SK-N-SH (cell line): ENCODE results near the gene DNAH6. TPM values are rescaled to one million over a fixed set of nuclear protein-coding genes. Genes with fewer than 3 reads are reported as not detected.

Source experiments
- CTCF ChIA-PET: fragments of 300-600, 350-600 bp; formaldehyde crosslinking; extraction: SDS; loops from one replicate; lab custom pipeline; 2021; lab: Yijun Ruan, JAX
- POLR2A ChIA-PET: fragments of 350-600 bp; sonication (Branson Sonifier 250); formaldehyde crosslinking; extraction: SDS; loops from one replicate; lab custom pipeline; 2020; ENCODE audit warnings: antibody characterized with exemption, inconsistent platforms; lab: Yijun Ruan, JAX
- DNase-seq: peaks from one replicate; pipeline ENCODE4 v3.0.0; 2012
- H2AFZ ChIP-seq: fragments of 200-600 bp; sonication (generic); 2 replicates; pipeline ENCODE4 v1.8.1; 2016; ENCODE audit warnings: antibody characterized with exemption, mild to moderate bottlenecking, low read depth
- H3F3A ChIP-seq: fragments of 200-600 bp; sonication (generic); replicated peaks from 2 replicates; pipeline ENCODE3; 2016; ENCODE audit warnings: antibody characterized with exemption, mild to moderate bottlenecking; ENCODE audit not compliant: insufficient read depth
- H3K27ac ChIP-seq, 2 experiments: fragments of 200-500 bp in 1 of 2; fragments of 200-600 bp in 1 of 2; sonication (Bioruptor generic) in 1 of 2; sonication (generic), shearing (Covaris generic) in 1 of 2; 2 replicates each; pipeline versions ENCODE4 v1.5.1 to v1.6.1; 2014 to 2016; ENCODE audit warnings: low read depth in 2 of 2, inconsistent platforms in 1 of 2, low read length in 1 of 2, mild to moderate bottlenecking in 1 of 2, mixed read lengths in 1 of 2
- H3K27me3 ChIP-seq: fragments of 200-600 bp; sonication (generic), shearing (Covaris generic); 2 replicates; pipeline ENCODE4 v1.6.1; 2016; ENCODE audit warnings: mixed run types; ENCODE audit not compliant: insufficient read depth
- H3K36me3 ChIP-seq, 2 experiments: fragments of 200-500 bp in 1 of 2; fragments of 200-600 bp in 1 of 2; sonication (Bioruptor generic) in 1 of 2; sonication (generic) in 1 of 2; replicated peaks in 1 of 2; 2 replicates each; pipeline versions ENCODE3 to v1.5.1; 2014 to 2016; ENCODE audit warnings: low read length in 1 of 2, mild to moderate bottlenecking in 1 of 2; ENCODE audit not compliant: insufficient read depth in 2 of 2, control insufficient read depth in 1 of 2
- H3K4me1 ChIP-seq, 2 experiments: fragments of 200-500 bp in 1 of 2; fragments of 200-600 bp in 1 of 2; sonication (Bioruptor generic) in 1 of 2; sonication (generic), shearing (Covaris generic) in 1 of 2; 2 replicates each; pipeline versions ENCODE4 v1.5.1 to v1.6.1; 2014 to 2016; ENCODE audit warnings: low read depth in 1 of 2, low read length in 1 of 2, mixed run types in 1 of 2; ENCODE audit not compliant: insufficient read depth in 2 of 2, control insufficient read depth in 1 of 2
- H3K4me2 ChIP-seq: fragments of 200-600 bp; sonication (generic), shearing (Covaris generic); 2 replicates; pipeline ENCODE4 v1.6.1; 2017; ENCODE audit warnings: mixed run types
- H3K4me3 ChIP-seq, 2 experiments: fragments of 200-500 bp in 1 of 2; fragments of 200-600 bp in 1 of 2; sonication (Bioruptor generic) in 1 of 2; sonication (generic), shearing (Covaris generic) in 1 of 2; 2 replicates each; pipeline versions ENCODE4 v1.5.1 to v1.8.1; 2014 to 2016; ENCODE audit warnings: low read depth in 2 of 2, inconsistent platforms in 1 of 2, low read length in 1 of 2, mild to moderate bottlenecking in 1 of 2, mixed read lengths in 1 of 2, moderate library complexity in 1 of 2
- H3K79me2 ChIP-seq: fragments of 200-600 bp; sonication (generic); 2 replicates; pipeline ENCODE4 v1.8.1; 2017; ENCODE audit warnings: mild to moderate bottlenecking; ENCODE audit not compliant: insufficient read depth
- H3K9ac ChIP-seq: fragments of 200-600 bp; sonication (generic); 2 replicates; pipeline ENCODE4 v1.6.1; 2017; ENCODE audit warnings: mixed run types
- H3K9me2 ChIP-seq: fragments of 200-600 bp; sonication (generic); 2 replicates; pipeline ENCODE4 v1.6.1; 2017; ENCODE audit warnings: mixed run types
- H3K9me3 ChIP-seq: fragments of 200-600 bp; sonication (generic); 2 replicates; pipeline ENCODE4 v1.6.1; 2017; ENCODE audit warnings: mixed run types, mild to moderate bottlenecking, moderate library complexity
- H4K20me1 ChIP-seq: fragments of 200-600 bp; sonication (generic); 2 replicates; pipeline ENCODE4 v1.6.1; 2017; ENCODE audit warnings: mild to moderate bottlenecking, mixed run types; ENCODE audit not compliant: insufficient read depth
- CTCF ChIP-seq: fragments of 200-600 bp; sonication (generic); IDR thresholded peaks from 2 replicates; pipeline ENCODE4 v1.6.1; 2017; ENCODE audit warnings: antibody characterized with exemption, mild to moderate bottlenecking, moderate library complexity
- ELF1 ChIP-seq: IDR thresholded peaks from 2 replicates; pipeline ENCODE4 v1.4.0; 2012
- EP300 ChIP-seq, 2 experiments: IDR thresholded peaks; 2 replicates each; pipeline versions ENCODE4 v1.4.0 to v1.6.1; 2012; ENCODE audit warnings: borderline replicate concordance in 1 of 2, low read depth in 1 of 2, low read length in 1 of 2
- FOXJ3 ChIP-seq: sonication (generic); formaldehyde crosslinking; IDR thresholded peaks from 2 replicates; pipeline ENCODE4 v1.5.1; 2020; ENCODE audit warnings: mild to moderate bottlenecking, missing genetic modification reagents
- GATA2 ChIP-seq: sonication (generic); formaldehyde crosslinking; IDR thresholded peaks from 2 replicates; pipeline ENCODE4 v1.5.0; 2020; ENCODE audit warnings: mild to moderate bottlenecking, missing genetic modification reagents
- IRF3 ChIP-seq: fragments of 150-350 bp; IDR thresholded peaks from 2 replicates; pipeline ENCODE4 v1.6.1; 2016; ENCODE audit warnings: mild to moderate bottlenecking, low read depth, low read length
- JUND ChIP-seq: IDR thresholded peaks from 2 replicates; pipeline ENCODE4 v1.4.0; 2012
- MAX ChIP-seq: IDR thresholded peaks from 2 replicates; pipeline ENCODE4 v1.4.0; 2012; ENCODE audit warnings: low read depth
- RAD21 ChIP-seq: IDR thresholded peaks from 2 replicates; pipeline ENCODE4 v1.6.1; 2012; ENCODE audit warnings: mild to moderate bottlenecking, low read length
- RCOR1 ChIP-seq: fragments of 150-350 bp; IDR thresholded peaks from 2 replicates; pipeline ENCODE4 v1.6.1; 2017; ENCODE audit warnings: antibody characterized with exemption, low read length
- REST ChIP-seq: IDR thresholded peaks from 2 replicates; pipeline ENCODE4 v1.6.1; 2012; ENCODE audit warnings: mild to moderate bottlenecking, low read depth, low read length, moderate library complexity
- RFX5 ChIP-seq: IDR thresholded peaks from 2 replicates; pipeline ENCODE4 v1.6.1; 2012; ENCODE audit warnings: mild to moderate bottlenecking, improper control_type of control experiment, low read length
- TAF1 ChIP-seq: IDR thresholded peaks from 2 replicates; pipeline ENCODE4 v1.6.1; 2012; ENCODE audit warnings: low read depth, mild to moderate bottlenecking, low read length, moderate library complexity, borderline replicate concordance
- TEAD4 ChIP-seq: IDR thresholded peaks from 2 replicates; pipeline ENCODE4 v1.4.0; 2012; ENCODE audit warnings: mild to moderate bottlenecking, borderline replicate concordance; ENCODE audit not compliant: insufficient read depth
- USF2 ChIP-seq: fragments of 150-350 bp; IDR thresholded peaks from 2 replicates; pipeline ENCODE4 v1.6.1; 2017; ENCODE audit warnings: antibody characterized with exemption, low read length, low read depth, borderline replicate concordance
- YY1 ChIP-seq: IDR thresholded peaks from 2 replicates; pipeline ENCODE4 v1.4.0; 2012; ENCODE audit warnings: low read depth, mild to moderate bottlenecking
- WGBS: methylation state at CpG from one replicate; pipeline ENCODE4 v1.1.6; 2017; ENCODE audit warnings: low lambda C conversion rate; 5-methylcytosine and 5-hydroxymethylcytosine counted together
- polyA plus RNA-seq, 3 experiments: library from polyadenylated mRNA; depleted of rRNA; stranded (reverse); fragments of >200 nt; gene quantifications; 2 replicates each; pipeline ENCODE4 v1.2.3, GENCODE V29; 2012

Gene DNAH6
- polyA plus RNA-seq, 1 of the 3 experiments (the other 2 are of a cell fraction) = 0.03 TPM

- POLR2A ChIA-PET = no interaction called here
- H3K79me2 ChIP-seq = no peaks in the 10 kb centered on the region
- no peak overlapping the region for H2AFZ ChIP-seq
- H3K9me2 ChIP-seq = no peaks in the 10 kb centered on the region
- H3K36me3 ChIP-seq = no peaks in the 10 kb centered on the region
- H3K4me2 ChIP-seq = no peak overlapping the region
- H3F3A ChIP-seq = peaks cover 10% of the 10 kb centered on the region
- H3K27me3 ChIP-seq = no peaks in the 10 kb centered on the region
- DNase-seq = no peak
- WGBS = 38% methylated on average over 2 of the region's 2 CpGs
- H3K9me3 ChIP-seq = no peaks in the 10 kb centered on the region
- no peak for TF ChIP-seq FOXJ3 (CRISPR knock-in tag)
- TF ChIP-seq JUND = no peak
- peaks cover 0 to 8% of the 10 kb centered on the region in 2 experiments; a peak in 1 of 4 replicates for H3K4me1 ChIP-seq
- no peaks in the 10 kb centered on the region for H4K20me1 ChIP-seq
- H3K4me3 ChIP-seq = no peak overlapping the region
- no peak overlapping the region for H3K27ac ChIP-seq
- CTCF ChIA-PET = interaction anchor here (0.8 to 3.7 kb wide), 3 partner anchors 139 to 527 kb away, joined by 3 to 22 read pairs (median 3); no protein-coding TSS in a partner anchor
- H3K9ac ChIP-seq = no peak overlapping the region
Measured at GRCh38 chr2:84491256-84491655, 25.0 kb upstream of the DNAH6 start.

- POLR2A ChIA-PET = no interaction called here
- H3K27ac ChIP-seq = no peak overlapping the region
- no peak for DNase-seq
- no peaks in the 10 kb centered on the region for H3K36me3 ChIP-seq
- no peaks in the 10 kb centered on the region for H3K79me2 ChIP-seq
- H3K4me2 ChIP-seq = no peak overlapping the region
- CTCF ChIA-PET = interaction anchor here (0.8 to 3.7 kb wide), 4 partner anchors 23 to 526 kb away, joined by 3 to 22 read pairs (median 3); no protein-coding TSS in a partner anchor
- H3F3A ChIP-seq = peaks cover 10% of the 10 kb centered on the region
- no peak overlapping the region for H3K4me3 ChIP-seq
- H3K9ac ChIP-seq = no peak overlapping the region
- no peaks in the 10 kb centered on the region for H4K20me1 ChIP-seq
- H3K27me3 ChIP-seq = no peaks in the 10 kb centered on the region
- WGBS = 86% methylated on average over 6 of the region's 6 CpGs
- H3K9me3 ChIP-seq = no peaks in the 10 kb centered on the region
- H2AFZ ChIP-seq = peak overlapping the region; percentile 24; the same call in 1 of the 2 replicates
- no peak for TF ChIP-seq TAF1
- no peak for TF ChIP-seq IRF3
- TF ChIP-seq YY1 = no peak
- TF ChIP-seq CTCF = no peak
- TF ChIP-seq RAD21 = no peak
- no peak for TF ChIP-seq REST
- TF ChIP-seq USF2 = no peak
- TF ChIP-seq RCOR1 = no peak
- no peak for TF ChIP-seq RFX5
- no peak for TF ChIP-seq ELF1
- TF ChIP-seq EP300 (IDR thresholded peaks at IDR 0.05; ENCODE audit: borderline replicate concordance in 1 of 2, low read depth in 1 of 2, low read length in 1 of 2) = no peak
- no peak for TF ChIP-seq TEAD4
- TF ChIP-seq MAX = no peak
- TF ChIP-seq GATA2 (CRISPR knock-in tag) = no peak
- H3K9me2 ChIP-seq = no peaks in the 10 kb centered on the region
- H3K4me1 ChIP-seq = peaks cover 0 to 8% of the 10 kb centered on the region in 2 experiments; a peak in 1 of 4 replicates
Measured at GRCh38 chr2:84491741-84492140, 24.6 kb upstream of the DNAH6 start.
